ENCODE results near the gene DMXL1.

Gene DMXL1, protein sequence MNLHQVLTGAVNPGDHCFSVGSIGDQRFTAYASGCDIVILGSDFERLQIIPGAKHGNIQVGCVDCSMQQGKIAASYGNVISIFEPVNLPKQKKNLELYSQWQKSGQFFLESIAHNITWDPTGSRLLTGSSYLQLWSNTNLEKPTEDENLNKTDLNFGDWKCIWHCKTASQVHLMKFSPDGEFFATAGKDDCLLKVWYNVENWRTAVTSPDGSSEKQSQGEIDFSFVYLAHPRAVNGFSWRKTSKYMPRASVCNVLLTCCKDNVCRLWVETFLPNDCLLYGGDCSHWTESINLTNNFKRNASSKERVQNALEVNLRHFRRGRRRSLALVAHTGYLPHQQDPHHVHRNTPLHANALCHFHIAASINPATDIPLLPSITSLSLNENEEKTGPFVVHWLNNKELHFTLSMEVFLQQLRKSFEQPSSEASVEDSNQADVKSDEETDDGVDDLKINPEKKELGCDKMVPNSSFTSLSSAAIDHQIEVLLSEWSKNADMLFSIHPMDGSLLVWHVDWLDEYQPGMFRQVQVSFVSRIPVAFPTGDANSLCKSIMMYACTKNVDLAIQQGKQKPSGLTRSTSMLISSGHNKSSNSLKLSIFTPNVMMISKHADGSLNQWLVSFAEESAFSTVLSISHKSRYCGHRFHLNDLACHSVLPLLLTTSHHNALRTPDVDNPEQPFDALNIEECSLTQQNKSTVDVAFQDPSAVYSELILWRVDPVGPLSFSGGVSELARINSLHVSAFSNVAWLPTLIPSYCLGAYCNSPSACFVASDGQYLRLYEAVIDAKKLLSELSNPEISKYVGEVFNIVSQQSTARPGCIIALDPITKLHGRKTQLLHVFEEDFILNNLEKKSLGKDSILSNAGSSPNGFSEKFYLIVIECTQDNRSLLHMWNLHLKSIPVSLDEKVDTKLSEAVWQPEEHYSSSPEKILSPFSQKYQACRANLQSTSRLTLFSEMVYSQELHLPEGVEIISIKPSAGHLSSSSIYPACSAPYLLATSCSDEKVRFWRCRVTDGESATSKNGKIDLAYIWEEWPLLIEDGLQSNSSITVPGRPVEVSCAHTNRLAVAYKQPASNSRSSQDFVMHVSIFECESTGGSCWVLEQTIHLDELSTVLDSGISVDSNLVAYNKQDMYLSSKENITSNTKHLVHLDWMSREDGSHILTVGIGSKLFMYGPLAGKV (N-terminal part only)
- total RNA-seq = 79.9 to 84.8 reads per million in 2 donors

- DNase-seq = peak; percentile 97
Measured at GRCh38 chr5:119070828-119071560, at the start of gene DMXL1. TSS of gene DMXL1 (plus strand) at chr5:119071087. CDS start at chr5:119071570, 483 bp downstream.

DNA sequence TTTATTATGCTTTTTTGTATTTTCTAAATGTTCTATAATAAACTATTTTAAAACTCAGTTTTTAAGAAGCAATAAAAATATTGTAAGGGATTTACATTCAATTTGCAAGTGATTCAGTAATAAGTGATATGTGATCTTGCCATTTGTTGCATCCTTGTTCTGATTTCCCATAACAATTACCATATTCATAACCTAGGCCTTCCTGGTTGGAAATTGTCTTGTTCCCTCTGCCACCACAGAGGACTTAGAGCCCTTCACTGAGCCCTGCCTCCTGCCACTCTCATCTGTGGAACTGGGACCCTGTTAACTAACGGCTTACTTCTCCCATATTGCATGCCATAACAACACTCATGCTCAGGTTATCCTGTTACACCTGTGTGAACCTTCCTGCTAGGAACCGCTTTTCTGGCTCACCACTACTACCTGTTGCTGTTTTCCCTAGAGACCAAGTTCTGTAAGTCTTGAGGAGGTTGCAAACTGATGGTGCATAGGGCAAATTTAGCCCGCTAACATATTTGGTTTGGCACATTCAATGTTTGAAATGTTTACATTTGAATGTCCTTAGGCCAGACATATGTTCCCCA is 49.6 kb upstream of the DMXL1 start:
- no peak for DNase-seq

DNA sequence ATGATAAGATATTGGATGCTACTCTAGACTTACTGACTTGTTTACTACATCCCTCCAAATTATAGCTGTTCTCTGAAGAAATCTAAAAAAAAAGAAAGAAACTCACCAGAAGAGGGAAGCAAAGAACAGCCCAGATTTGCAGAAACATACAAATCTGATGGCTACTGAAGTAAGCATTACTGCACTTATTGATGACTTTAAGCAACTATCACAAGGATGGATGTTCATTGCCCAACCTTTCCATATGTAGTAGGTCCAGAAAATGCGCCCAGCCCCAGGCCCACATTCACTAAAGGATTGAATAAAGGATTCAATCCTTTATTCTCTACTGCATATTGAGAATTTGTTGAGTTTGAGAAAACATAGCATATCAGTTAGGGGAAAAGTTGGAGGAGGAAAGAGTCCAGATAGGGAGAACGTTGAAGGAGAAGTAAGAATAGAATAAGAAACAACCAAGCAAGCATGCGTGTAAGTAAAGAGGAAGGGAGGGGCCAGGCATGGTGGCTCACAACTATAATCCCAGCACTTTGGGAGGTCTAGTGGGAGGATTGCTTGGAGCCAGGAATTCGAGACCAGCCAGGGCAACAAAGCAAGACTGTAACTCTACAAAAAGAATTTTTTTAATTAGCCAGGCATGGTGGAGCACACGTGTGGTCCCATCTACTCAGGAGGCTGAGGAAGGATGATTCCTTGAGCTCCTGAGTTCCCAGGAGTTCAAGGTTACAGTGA is 48.7 kb upstream of the DMXL1 start:
- DNase-seq = no peak

- DNase-seq = no peak
Measured at GRCh38 chr5:119022773-119023172, 48.1 kb upstream of the DMXL1 start.

GRCh38 chr5:119028575-119028974 is 42.3 kb upstream of the DMXL1 start:
- DNase-seq = no peak

- DNase-seq = no peak
Measured at GRCh38 chr5:119031011-119031886, 39.6 kb upstream of the DMXL1 start.

DNA sequence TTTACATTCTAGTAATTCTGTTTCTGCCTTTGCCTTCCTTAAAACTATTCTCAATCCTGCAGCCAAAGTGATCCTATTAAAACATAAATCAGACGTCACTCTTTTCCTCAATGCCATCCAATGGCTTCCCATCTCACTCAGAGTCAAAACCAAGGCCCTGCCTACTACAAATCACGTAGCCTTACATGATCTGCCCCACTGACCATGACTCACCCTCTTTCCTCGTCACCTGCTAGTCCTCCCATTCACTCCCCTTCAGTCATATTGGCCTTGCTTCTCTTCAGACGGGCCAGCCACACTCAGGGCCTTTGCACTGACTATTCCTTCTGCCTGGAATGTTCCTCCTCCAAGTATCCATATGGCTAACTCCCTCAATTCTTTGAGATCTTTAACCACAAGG is 39.0 kb upstream of the DMXL1 start:
- no peak for DNase-seq

- no peak for DNase-seq
Measured at GRCh38 chr5:119032656-119033055, 38.2 kb upstream of the DMXL1 start.

GRCh38 chr5:119033135-119033534 is 37.8 kb upstream of the DMXL1 start:
- DNase-seq = no peak

DNA sequence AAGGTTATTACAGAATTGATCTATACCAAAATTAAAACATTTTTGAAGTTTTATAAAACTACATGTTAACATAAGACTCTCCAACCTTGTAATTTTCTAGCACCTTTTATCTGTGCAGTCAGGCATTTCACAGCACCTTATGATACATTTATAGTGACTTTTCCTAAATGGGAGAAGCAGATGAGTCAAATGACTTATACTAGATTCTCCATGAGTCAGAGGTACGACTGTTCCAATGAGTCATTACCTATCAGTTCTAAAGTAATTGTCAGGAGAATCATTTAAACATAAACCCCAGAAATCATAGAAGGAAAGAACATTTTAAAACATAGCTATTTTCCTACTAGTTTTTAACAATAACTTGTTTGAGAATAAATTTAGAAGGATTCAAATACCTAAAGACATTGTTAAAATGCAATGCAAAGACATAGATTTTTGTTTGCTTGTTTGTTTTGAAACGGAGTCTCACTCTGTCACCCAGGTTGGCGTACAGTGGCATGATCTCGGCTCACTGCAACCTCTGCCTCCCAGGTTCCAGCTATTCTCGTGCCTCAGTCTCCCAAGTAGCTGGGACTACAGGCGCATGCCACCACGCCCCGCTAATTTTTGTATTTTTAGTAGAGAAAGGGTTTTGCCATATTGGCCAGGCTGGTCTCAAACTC is 34.7 kb upstream of the DMXL1 start:
- DNase-seq = no peak

DNA sequence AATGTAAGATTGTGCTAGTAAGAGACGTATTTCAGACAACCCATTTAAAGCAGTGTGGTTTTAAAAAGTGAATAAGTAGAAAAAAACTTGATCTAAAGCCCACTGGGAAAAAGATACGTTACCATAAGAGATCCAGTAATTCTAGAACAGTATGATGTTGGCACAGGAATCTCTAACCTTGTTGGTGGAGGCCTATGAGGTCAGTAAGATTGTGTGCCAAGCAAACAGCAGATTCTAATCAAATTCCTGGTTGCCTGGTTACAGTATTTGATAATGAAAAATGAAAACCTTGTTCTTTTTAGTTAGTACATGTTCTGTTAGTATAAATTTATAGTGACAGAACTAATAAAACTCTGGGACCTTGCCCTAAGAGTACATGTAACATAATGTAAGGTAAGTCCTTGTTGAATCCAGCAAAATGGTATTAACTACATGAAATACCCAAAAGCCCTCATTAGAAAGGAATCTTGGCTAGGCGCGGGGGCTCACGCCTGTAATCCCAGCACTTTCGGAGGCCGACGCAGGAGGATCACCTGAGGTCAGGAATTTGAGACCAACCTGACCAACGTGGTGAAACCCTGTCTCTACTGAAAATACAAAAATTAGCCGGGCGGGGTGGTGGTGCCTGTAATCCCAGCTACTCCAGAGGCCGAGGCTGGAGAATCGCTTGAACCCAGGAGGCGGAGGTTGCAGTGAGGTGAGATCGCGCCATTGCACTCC is 33.2 kb upstream of the DMXL1 start:
- no peak for DNase-seq

GRCh38 chr5:119048246-119048645 is 22.6 kb upstream of the DMXL1 start:
- no peak for DNase-seq

DNA sequence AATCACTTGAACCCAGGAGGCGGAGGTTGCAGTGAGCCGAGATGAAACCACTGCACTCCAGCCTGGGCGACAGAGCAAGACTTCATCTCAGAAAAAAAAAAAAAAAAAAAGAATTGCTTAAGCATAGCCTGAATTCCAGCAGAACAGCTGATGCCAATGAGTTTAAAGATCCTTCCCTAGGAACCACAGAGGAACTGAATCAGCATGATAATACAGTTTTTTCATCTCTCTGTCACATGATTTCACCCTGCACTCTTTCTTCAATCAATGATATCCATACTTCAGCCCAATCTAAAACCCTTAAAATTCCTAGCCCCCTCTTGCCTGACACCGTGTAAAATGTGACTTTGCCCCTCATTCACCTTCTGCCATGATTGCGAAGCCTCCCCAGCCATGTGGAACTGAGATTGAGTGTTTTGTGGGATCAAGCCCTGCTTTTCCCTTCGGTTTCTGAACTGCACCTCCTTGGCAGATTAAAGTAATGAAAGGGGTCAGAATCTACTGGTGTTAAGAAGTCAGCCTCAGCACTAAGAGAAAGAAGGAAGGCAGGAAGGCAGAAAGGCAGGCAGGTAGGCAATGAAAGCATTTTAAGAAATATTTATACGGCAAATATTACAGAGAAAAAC is 20.9 kb upstream of the DMXL1 start:
- no peak for DNase-seq

DNA sequence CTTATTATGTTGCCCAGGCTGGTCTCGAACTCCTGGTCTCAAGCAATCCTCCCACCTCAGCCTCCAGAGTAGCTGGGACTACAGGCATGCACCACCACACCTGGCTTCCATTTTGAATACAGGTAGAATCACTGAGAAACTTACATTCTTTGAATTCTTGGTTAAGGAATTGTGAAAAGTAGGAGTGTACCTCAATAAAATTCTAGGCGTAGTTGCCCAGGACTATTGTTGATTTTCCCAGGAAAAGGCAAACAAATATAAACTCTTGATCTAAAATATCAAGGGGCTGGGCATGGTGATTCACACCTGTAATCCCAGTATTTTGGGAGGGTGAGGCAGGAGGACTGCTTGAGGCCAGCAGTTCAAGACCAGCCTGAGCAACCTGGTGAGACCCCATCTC is 16.8 kb upstream of the DMXL1 start:
- no peak for DNase-seq

GRCh38 chr5:119055294-119055693 is 15.6 kb upstream of the DMXL1 start:
- no peak for DNase-seq

GRCh38 chr5:119058979-119059529 is 11.8 kb upstream of the DMXL1 start:
- no peak for DNase-seq

- no peak for DNase-seq
Measured at GRCh38 chr5:119059740-119060255, 11.1 kb upstream of the DMXL1 start.
